HG02798 (cell line): ENCODE data around the gene THBD.

ENCODE experiments used
- ATAC-seq: cut with Tn5 transposase; IDR thresholded peaks from one replicate; pipeline ENCODE4 v1.9.1; 2021; ENCODE audit warnings: mild to moderate bottlenecking; ENCODE audit not compliant: unreplicated experiment, poor library complexity

Gene THBD

GRCh38 chr20:23049201-23050075 is at the start of gene THBD:
TSS of gene THBD (minus strand) at chr20:23049672. CDS start at chr20:23049504, 168 bp downstream.
- ATAC-seq = no peak

GRCh38 chr20:23097636-23098580 is 48.4 kb upstream of the THBD start:
- ATAC-seq = no peak

- no peak for ATAC-seq
Observed at GRCh38 chr20:23096986-23097520, 47.6 kb upstream of the THBD start.

GRCh38 chr20:23096097-23096496 is 46.6 kb upstream of the THBD start:
- ATAC-seq = peak; percentile 47

GRCh38 chr20:23095499-23095898 is 46.0 kb upstream of the THBD start:
- no peak for ATAC-seq

- no peak for ATAC-seq
Observed at GRCh38 chr20:23094927-23095326, 45.5 kb upstream of the THBD start.

- no peak for ATAC-seq
Observed at GRCh38 chr20:23094213-23094896, 44.9 kb upstream of the THBD start.

GRCh38 chr20:23093613-23094012 is 44.1 kb upstream of the THBD start:
- ATAC-seq = no peak

GRCh38 chr20:23092861-23093495 is 43.5 kb upstream of the THBD start:
- ATAC-seq = no peak

- no peak for ATAC-seq
Observed at GRCh38 chr20:23092384-23092756, 42.9 kb upstream of the THBD start.

GRCh38 chr20:23091721-23092383 is 42.4 kb upstream of the THBD start:
- no peak for ATAC-seq

GRCh38 chr20:23090878-23091277 is 41.4 kb upstream of the THBD start:
- no peak for ATAC-seq

- no peak for ATAC-seq
Observed at GRCh38 chr20:23090147-23090546, 40.7 kb upstream of the THBD start.

- no peak for ATAC-seq
Observed at GRCh38 chr20:23088866-23089265, 39.4 kb upstream of the THBD start.

- ATAC-seq = no peak
Observed at GRCh38 chr20:23087587-23088251, 38.2 kb upstream of the THBD start.

- ATAC-seq = no peak
Observed at GRCh38 chr20:23086931-23087411, 37.5 kb upstream of the THBD start.

GRCh38 chr20:23086056-23086566 is 36.6 kb upstream of the THBD start, which contains the start of gene CD93:
TSS of gene CD93 (minus strand) at chr20:23086324. CDS start at chr20:23086192, 132 bp downstream.
- no peak for ATAC-seq

- no peak for ATAC-seq
Observed at GRCh38 chr20:23085436-23086055, 36.1 kb upstream of the THBD start.
